Spleen (tissue), 7 donors: ENCODE measurements around the gene ARHGAP25.

Experiments
- CTCF ChIP-seq, 11 experiments: fragments of 200-600 bp in 7 of 11; fragments of 450-650 bp in 4 of 11; sonication (generic) in 4 of 11; IDR thresholded peaks in 8 of 11; conservative IDR thresholded peaks in 3 of 11; 1 replicate in 7 of 11; 2 replicates in 4 of 11; pipeline versions ENCODE4 v1.4.0 to v1.8.0; 2016 to 2021; ENCODE audit warnings: antibody characterized with exemption in 11 of 11, inconsistent platforms in 4 of 11, mild to moderate bottlenecking in 1 of 11
- POLR2A ChIP-seq, 3 donors: fragments of 450-650 bp; IDR thresholded peaks; one replicate each; pipeline ENCODE4 v1.5.1; 2017; ENCODE audit warnings: antibody characterized with exemption in 3 of 3, mild to moderate bottlenecking in 1 of 3
- POLR2AphosphoS5 ChIP-seq, 3 donors: sonication (generic); formaldehyde crosslinking; IDR thresholded peaks; one replicate each; pipeline ENCODE4 v1.5.1; 2017; ENCODE audit warnings: antibody characterized with exemption in 3 of 3
- donor health status: DM: no; HTN: no; CAD: no; lungs with moderate emphysema.
- donor health status: DM: no; HTN: no; CAD: no.
- donor health status: DM: no; HTN: no; CAD: no.

- no peak for TF ChIP-seq CTCF (IDR thresholded peaks at IDR 0.05 in 8 of 11, conservative IDR thresholded peaks at IDR 0.05 in 3 of 11)
- TF ChIP-seq POLR2AphosphoS5 (IDR thresholded peaks at IDR 0.05), result no peak
- no peak for TF ChIP-seq POLR2A (IDR thresholded peaks at IDR 0.05)
Measured at GRCh38 chr2:68775272-68775842, 40.7 kb downstream of the ARHGAP25 start.
